LNCaP clone FGC (cell line): ENCODE results near the gene TCP11L2.
A peak's percentile ranks its signal among the peaks of the same experiment; 100 is the strongest.

Experiments
- DNase-seq: peaks from one replicate; pipeline ENCODE4 v3.0.0-alpha.2; 2011; ENCODE audit warnings: low read depth
- H3K4me3 ChIP-seq: 2 replicates; pipeline ENCODE4 v1.5.1; 2011; ENCODE audit warnings: mild to moderate bottlenecking, low read depth, low read length, control low read depth
- TF ChIP-seq, protein P1 (sequence below): IDR thresholded peaks from 2 replicates; pipeline ENCODE4 v1.5.1; 2012; ENCODE audit warnings: mild to moderate bottlenecking; ENCODE audit not compliant: control insufficient read depth, insufficient read depth; ENCODE audit errors: extremely low read depth

TCP11L2 gene

DNA sequence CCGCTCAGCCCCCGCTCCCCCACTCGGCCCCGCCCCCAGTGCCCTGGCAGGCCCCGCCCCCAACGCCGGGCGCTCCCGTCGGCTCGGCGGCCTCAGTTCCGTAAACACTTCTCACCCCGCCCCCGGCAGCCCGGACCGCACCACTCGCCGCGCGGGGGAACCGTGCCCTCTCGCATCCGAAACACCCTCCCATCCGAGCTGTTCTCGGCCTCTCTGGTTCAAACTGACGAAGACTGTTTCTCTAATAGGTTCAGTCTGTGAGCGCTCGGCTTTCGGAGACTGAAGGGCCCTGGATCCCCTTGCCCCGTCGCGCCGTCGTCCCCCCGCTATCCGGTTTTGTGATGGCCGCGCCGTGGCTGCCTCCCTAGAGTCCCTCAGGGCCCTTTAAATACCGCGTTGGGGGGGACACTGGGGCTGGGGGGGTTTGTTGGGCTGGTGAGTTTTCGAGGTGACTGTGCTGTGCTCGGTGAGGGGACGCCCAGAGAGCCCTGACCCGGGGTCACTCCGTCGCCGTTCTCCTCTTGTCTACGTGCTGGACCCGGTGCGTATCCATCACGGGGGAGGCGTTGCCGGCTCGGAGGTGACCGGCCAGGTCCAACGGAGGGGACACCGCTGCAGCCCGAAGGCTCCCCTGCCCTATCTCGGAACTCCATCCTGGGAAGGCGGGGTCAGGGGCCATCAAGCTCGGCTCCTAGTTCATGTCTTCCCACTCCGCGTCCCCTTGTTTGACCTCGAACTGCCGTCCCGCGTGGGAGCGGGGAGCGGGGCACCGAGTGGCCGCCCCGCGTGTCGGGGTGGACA, at the start of gene TCP11L2:
Gene TCP11L2 (plus strand): TSS at position 333 of the 801 bp plus-strand sequence. CDS start 8,343 bp downstream, outside the sequence.
- no peak for DNase-seq
- H3K4me3 ChIP-seq, result peak within 1 kb of the TSS; percentile 89
- TF ChIP-seq, protein P1, sequence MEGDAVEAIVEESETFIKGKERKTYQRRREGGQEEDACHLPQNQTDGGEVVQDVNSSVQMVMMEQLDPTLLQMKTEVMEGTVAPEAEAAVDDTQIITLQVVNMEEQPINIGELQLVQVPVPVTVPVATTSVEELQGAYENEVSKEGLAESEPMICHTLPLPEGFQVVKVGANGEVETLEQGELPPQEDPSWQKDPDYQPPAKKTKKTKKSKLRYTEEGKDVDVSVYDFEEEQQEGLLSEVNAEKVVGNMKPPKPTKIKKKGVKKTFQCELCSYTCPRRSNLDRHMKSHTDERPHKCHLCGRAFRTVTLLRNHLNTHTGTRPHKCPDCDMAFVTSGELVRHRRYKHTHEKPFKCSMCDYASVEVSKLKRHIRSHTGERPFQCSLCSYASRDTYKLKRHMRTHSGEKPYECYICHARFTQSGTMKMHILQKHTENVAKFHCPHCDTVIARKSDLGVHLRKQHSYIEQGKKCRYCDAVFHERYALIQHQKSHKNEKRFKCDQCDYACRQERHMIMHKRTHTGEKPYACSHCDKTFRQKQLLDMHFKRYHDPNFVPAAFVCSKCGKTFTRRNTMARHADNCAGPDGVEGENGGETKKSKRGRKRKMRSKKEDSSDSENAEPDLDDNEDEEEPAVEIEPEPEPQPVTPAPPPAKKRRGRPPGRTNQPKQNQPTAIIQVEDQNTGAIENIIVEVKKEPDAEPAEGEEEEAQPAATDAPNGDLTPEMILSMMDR, result no peak

DNA sequence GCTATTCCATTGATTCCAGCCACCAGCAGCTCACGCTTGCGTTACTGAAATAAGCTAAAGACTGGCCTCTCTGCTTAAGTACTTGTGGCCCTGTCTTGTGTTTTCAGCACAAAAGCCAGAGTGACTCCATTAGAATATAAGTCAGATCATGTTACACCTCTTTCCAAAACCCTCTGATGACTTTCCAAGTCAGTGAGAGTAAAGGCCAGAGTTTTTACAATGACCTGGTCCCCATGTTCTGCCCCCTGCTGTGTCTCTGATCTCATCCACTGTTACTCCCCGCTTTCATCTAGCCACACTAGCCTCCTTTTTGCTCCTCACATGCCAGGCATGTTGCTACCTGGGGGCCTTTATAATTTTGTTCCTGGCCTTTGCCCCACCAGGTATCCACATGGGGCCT, 47.8 kb upstream of the TCP11L2 start:
- H3K4me3 ChIP-seq, result no peak overlapping the region
- TF ChIP-seq, protein P1, result no peak
- no peak for DNase-seq

DNA sequence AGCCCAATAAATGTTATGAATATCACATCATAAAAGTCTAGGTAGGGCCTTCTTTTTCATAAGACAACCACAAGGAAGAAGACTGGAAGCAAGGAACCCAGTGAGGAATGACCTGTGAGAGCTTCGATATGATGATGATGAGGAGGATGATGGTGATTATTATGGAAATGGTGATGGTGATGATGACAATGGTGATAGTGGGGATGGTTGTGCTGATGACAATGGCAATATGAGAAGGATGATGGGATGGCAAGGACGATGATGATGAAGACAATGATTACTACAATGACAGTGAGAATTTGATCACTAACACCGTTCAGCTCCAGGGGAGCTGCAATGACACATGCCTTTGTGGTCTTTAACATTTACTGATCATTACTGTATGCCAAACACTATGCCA, 47.0 kb upstream of the TCP11L2 start:
- TF ChIP-seq, protein P1, result no peak
- no peak for DNase-seq
- H3K4me3 ChIP-seq, result no peak overlapping the region

DNA sequence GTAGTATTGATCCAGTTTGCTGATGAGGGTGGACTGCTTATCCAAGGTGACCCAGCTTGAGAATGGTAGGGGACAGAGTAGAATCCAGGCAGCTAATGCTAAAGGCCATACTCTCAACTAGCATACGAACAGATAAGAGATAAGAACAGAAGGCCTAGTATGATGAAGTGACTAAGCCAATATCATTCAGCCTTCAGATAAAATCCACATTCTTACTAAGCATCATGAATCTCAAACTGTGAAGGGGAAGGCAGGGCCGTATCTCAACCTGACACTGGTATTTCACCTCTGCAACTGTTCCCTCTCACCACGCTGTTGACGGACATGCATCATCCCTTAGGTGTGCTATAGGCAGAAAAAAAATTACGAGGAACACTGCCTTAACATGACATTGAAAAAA, 46.6 kb upstream of the TCP11L2 start:
- TF ChIP-seq, protein P1, result no peak
- no peak for DNase-seq
- H3K4me3 ChIP-seq, result no peak overlapping the region

DNA sequence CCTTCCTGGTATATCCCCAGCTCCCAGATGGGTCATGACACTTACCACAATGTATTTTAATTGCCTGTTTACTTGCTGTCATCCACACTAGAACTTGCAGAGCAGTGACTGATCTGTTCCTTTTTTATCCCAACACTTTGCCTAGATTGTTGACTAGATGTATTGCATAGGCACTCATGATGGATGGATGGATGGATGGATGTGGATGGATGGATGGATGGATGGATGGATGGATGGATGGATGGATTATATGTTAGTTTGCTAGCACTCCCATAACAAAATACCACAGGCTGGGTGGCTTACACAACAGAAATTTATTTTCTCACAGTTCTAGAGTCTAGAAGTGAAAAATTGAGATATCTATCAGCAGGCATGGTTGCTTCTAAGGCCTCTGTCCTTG, 46.0 kb upstream of the TCP11L2 start:
- H3K4me3 ChIP-seq, result no peak overlapping the region
- no peak for DNase-seq
- TF ChIP-seq, protein P1, result no peak

DNA sequence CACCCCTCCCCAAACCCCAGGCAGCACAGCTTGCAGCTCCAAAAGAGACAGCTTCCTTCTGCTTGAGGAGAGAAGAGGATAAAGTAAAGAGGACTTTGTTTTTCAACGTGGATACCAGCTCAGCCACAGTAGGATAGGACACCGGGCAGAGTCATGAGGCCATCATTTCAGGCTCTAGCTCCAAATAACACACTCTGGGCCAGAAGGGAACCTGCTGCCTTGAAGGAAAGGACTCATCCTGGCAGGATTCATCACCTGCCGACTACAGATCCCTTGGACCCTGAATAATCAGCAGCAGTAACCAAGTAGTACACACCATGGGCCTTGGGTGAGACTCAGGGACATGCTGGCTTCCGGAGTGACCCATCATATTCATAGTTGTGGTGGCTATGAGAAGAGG, 44.3 kb upstream of the TCP11L2 start:
- TF ChIP-seq, protein P1, result no peak
- H3K4me3 ChIP-seq, result no peak overlapping the region
- no peak for DNase-seq

DNA sequence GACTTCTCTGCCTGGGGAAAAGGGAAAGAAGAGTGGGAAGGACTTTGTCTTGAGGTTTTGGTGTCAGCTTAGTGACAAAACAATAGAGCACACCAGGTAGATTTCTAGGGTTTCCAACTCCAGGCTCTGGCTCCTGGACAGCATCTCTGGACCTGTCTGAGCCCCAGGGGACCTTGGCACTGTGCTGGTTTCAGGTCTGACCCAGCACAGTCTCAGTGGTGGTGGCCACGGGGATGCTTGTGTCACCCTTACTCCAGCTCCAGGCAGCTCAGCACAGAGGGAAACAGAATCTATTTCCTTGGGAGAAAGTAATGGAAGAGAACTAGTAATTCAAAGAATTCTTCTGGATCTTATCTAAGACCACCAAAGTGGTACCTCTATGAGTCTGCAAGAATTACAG, 43.6 kb upstream of the TCP11L2 start:
- TF ChIP-seq, protein P1, result no peak
- no peak for DNase-seq
- H3K4me3 ChIP-seq, result no peak overlapping the region
